Nephron progenitor cell (in vitro differentiated cells): Measurements from ENCODE around the gene ANKRD11.
"Not testable (repeated sequence)": the region's sequence is repeated elsewhere in the genome, so short reads cannot be mapped to it uniquely, and the experiment has no call there.

Source experiments
- DNase-seq: peaks from one replicate; pipeline ENCODE4 v3.0.0; 2021
- H3K27ac Mint-ChIP-seq: 2 replicates; pipeline ENCODE4 v1.8.0; 2021; ENCODE audit warnings: mild to moderate bottlenecking, moderate library complexity, mixed read lengths
- H3K27me3 Mint-ChIP-seq: 2 replicates; pipeline ENCODE4 v1.8.0; 2021; ENCODE audit warnings: mild to moderate bottlenecking, low read depth, mixed read lengths; ENCODE audit not compliant: poor library complexity
- H3K36me3 Mint-ChIP-seq: 2 replicates; pipeline ENCODE4 v1.8.0; 2021; ENCODE audit warnings: low read depth, mixed read lengths
- H3K4me1 Mint-ChIP-seq: 2 replicates; pipeline ENCODE4 v1.8.0; 2021; ENCODE audit warnings: mixed read lengths
- H3K4me3 Mint-ChIP-seq: 2 replicates; pipeline ENCODE4 v1.8.0; 2021; ENCODE audit warnings: mild to moderate bottlenecking, moderate library complexity, mixed read lengths
- H3K9me3 Mint-ChIP-seq: 2 replicates; pipeline ENCODE4 v1.8.0; 2021; ENCODE audit warnings: mild to moderate bottlenecking, moderate library complexity, mixed read lengths
- CTCF ChIP-seq: fragments of 200-600 bp; sonication (generic); IDR thresholded peaks from 2 replicates; pipeline ENCODE4 v1.5.0; 2021; ENCODE audit warnings: antibody characterized with exemption

Gene ANKRD11

GRCh38 chr16:89366561-89367537 is 123.5 kb downstream of the ANKRD11 start:
- Mint-ChIP-seq H3K27me3 (peaks cover 3% of the 10 kb centered on the region), H3K27ac (peak overlapping the region; percentile 98), H3K4me3 (no peak overlapping the region), H3K36me3 (no peaks in the 10 kb centered on the region), H3K4me1 (peaks cover 95% of the 10 kb centered on the region), H3K9me3 (no peaks in the 10 kb centered on the region)
- no peak for DNase-seq
- no peak for TF ChIP-seq CTCF

GRCh38 chr16:89365996-89366395 is 124.4 kb downstream of the ANKRD11 start:
- Mint-ChIP-seq H3K4me3 (no peak overlapping the region), H3K4me1 (peaks cover 96% of the 10 kb centered on the region), H3K36me3 (no peaks in the 10 kb centered on the region), H3K27me3 (peaks cover 3% of the 10 kb centered on the region), H3K27ac (no peak overlapping the region), H3K9me3 (no peaks in the 10 kb centered on the region)
- no peak for TF ChIP-seq CTCF
- DNase-seq = no peak

GRCh38 chr16:89365044-89365467 is 125.3 kb downstream of the ANKRD11 start:
- no peak overlapping the region for H3K4me3 Mint-ChIP-seq
- H3K9me3 Mint-ChIP-seq = no peaks in the 10 kb centered on the region
- no peak for DNase-seq
- H3K36me3 Mint-ChIP-seq = no peaks in the 10 kb centered on the region
- no peak for TF ChIP-seq CTCF
- peak overlapping the region; percentile 79 for H3K27ac Mint-ChIP-seq
- H3K4me1 Mint-ChIP-seq = peaks cover 96% of the 10 kb centered on the region
- H3K27me3 Mint-ChIP-seq = peaks cover 3% of the 10 kb centered on the region

GRCh38 chr16:89364606-89365005 is 125.8 kb downstream of the ANKRD11 start:
- no peak for TF ChIP-seq CTCF
- Mint-ChIP-seq H3K27me3 (peaks cover 3% of the 10 kb centered on the region), H3K27ac (peak overlapping the region; percentile 95), H3K9me3 (no peaks in the 10 kb centered on the region), H3K4me3 (no peak overlapping the region), H3K36me3 (no peaks in the 10 kb centered on the region), H3K4me1 (peaks cover 96% of the 10 kb centered on the region)
- no peak for DNase-seq

GRCh38 chr16:89363621-89364393 is 126.6 kb downstream of the ANKRD11 start:
- peaks cover 3% of the 10 kb centered on the region for H3K27me3 Mint-ChIP-seq
- peaks cover 96% of the 10 kb centered on the region for H3K4me1 Mint-ChIP-seq
- H3K4me3 Mint-ChIP-seq = no peak overlapping the region
- H3K9me3 Mint-ChIP-seq = no peaks in the 10 kb centered on the region
- peak; percentile 37 for DNase-seq
- no peak for TF ChIP-seq CTCF
- peak overlapping the region; percentile 95 for H3K27ac Mint-ChIP-seq
- H3K36me3 Mint-ChIP-seq = no peaks in the 10 kb centered on the region

- DNase-seq, H3K4me3 Mint-ChIP-seq, H3K36me3 Mint-ChIP-seq, H3K27me3 Mint-ChIP-seq, H3K9me3 Mint-ChIP-seq: not testable (repeated sequence)
- H3K27ac Mint-ChIP-seq = peak overlapping the region; percentile 86
- peaks cover 93% of the 10 kb centered on the region for H3K4me1 Mint-ChIP-seq
Observed at GRCh38 chr16:89362540-89363223, 127.7 kb downstream of the ANKRD11 start.
